Camera-type eye (tissue), 1 donor: ENCODE results near the gene CD300H. TPM values are rescaled to one million over a fixed set of nuclear protein-coding genes. Genes with fewer than 3 reads are reported as not detected.

ENCODE experiments used
- total RNA-seq: library from RNA; depleted of rRNA; stranded (reverse); fragments of >200 nt; gene quantifications from one replicate; pipeline ENCODE4 v1.2.3, GENCODE V29; 2014

CD300H gene
- total RNA-seq, result not detected

DNA sequence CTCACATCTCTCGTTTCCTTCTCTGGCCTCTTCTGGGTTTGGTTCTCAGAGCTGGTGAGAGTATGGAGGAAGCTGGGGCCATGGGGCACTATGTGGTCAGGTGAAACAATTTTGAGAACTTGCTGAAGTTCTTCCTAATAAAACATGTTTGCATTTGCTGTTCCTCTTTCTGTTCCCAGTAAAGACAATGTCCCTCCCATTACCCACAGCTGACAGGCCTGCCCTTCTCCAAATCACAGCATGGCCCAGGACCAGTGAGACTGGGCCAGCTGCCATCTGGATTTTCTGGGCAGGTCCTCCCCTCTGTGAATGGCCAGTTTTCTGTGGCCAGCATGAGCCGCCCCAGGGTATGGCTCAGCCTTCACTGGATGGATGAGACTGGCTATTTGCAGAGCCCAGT, at the start of gene CD300H:
Gene CD300H (minus strand): TSS at position 113 of the 400 bp plus-strand sequence.

DNA sequence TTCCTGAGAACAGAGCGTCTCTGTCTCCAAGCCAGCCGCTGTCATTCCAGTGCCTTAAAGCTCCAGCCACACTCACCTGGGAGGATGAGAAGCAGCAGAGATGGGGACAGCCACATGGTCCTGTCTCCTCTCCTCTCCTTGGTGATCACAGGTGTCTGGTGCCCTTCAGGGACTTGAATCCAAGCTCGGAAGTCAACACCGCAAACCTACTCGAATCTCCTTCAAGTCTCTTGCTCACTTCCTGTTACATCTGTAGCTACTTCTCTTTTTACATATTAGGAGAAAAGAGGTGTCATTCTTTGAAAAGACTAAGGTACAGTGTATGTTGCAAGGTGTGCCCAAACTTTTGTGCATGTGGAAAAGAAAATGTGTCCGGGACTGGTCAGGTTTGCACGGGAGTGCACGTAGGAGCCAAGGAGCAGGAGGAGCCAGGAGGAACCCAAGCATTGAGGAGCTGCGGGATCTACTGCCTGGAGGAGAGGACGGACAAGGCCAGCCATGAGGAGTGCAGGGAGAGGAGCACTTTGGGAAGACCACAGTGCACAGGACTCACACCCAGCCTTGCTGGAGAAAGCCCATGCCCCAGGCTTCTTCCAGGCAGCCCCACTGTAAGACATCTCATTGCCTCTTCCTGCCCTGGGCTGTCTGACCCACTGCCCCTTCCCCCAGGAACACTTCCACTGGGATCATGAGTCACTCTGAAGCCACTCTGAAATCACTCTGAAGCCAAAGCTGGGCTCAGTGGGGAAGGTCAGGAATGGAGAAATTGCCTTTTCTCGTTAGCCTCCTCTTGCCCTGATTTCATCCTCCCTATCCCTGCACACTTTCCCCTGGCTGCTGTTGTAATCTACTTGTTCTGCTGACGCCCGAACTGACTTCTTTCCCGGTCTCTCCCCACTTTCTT, 25.0 kb upstream of the CD300H start, which contains the start of gene CD300LD:
Gene CD300LD (minus strand): TSS at position 197 of the 904 bp plus-strand sequence. CDS start 81 bp downstream, at position 116.

DNA sequence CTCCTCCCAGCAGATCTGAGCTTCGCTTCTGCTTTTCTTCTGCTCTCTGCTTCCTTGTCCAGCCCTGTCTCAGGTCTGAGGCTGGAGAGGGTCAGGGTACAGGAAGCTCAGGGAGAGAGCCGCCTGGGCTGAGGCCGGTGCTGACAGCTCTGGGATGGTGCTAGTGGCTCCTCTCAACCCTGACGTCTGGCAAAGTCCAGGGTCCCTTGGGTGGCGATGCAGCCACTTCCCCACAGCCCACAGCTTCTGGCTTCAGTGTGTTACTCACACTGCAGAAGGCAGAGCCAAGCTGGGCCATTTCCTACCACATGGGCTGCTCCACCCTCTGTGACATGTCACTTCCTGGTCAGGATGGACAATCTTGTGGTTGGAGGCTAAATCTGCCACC, 21.5 kb downstream of the CD300H start, which contains the start of gene CD300C:
Gene CD300C (minus strand): TSS at position 273 of the 388 bp plus-strand sequence. CDS start 333 bp downstream, outside the sequence.

DNA sequence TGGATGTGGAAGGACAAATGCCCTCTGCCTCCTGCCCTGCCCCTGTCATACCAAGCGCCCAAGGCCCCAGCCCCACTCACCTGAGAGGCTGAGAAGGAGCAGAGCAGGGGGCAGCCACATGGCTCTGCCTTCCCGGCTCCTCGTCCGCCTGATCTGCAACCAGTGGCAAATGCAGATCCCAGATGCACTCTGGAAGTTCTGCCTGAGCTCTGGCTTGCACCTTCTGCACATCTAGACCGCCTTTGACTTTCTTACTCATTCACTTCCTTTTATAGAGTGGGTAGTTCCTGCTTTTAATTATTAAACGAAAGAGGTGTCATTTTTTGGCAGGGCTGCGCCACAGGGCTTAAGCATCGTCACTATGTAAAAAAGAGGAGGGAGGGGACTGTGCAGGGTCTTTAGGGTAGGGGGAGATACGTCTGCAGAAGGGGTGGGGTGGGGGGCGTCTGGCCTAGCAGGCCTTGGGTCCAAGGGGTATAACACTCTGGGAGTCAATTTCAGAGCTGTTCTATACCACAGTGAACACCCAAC, 36.0 kb downstream of the CD300H start, which contains the start of gene CD300LB:
Gene CD300LB (minus strand): TSS at position 245 of the 531 bp plus-strand sequence. CDS start 125 bp downstream, at position 120.

Other genes starting within 250 kb of the CD300H start
- gene KIF19, start 241.3 kb downstream of the CD300H start, total RNA-seq, result 18.6 TPM
- 8.9 TPM for gene BTBD17, start 205.6 kb downstream of the CD300H start, total RNA-seq
- gene GPR142, start 200.0 kb downstream of the CD300H start, total RNA-seq, result 0.44 TPM
- gene GPRC5C, start 135.4 kb downstream of the CD300H start, total RNA-seq, result 23.6 TPM
- gene CD300A, start 100.9 kb downstream of the CD300H start, total RNA-seq, result 1.8 TPM
- gene CD300LB, start 36.0 kb downstream of the CD300H start, total RNA-seq, result 0.71 TPM
- not detected for gene CD300C, start 21.4 kb downstream of the CD300H start, total RNA-seq
- gene CD300LD, start 24.8 kb upstream of the CD300H start, total RNA-seq, result not detected
- gene CD300E, start 56.2 kb upstream of the CD300H start, total RNA-seq, result not detected
- gene CD300LF, start 145.4 kb upstream of the CD300H start, total RNA-seq, result 0.33 TPM
- 1.6 TPM for gene RAB37, start 169.7 kb upstream of the CD300H start, total RNA-seq
- gene NHERF1, start 181.1 kb upstream of the CD300H start, total RNA-seq, result 21.2 TPM
- 43.5 TPM for gene NAT9, start 208.8 kb upstream of the CD300H start, total RNA-seq